DOHH2 (cell line): ENCODE data around the gene VPS41.

Source experiments
- H3F3A ChIP-seq: fragments of 200-600 bp; sonication (generic), shearing (Covaris generic); 2 replicates; pipeline ENCODE4 v1.6.0; 2016; ENCODE audit warnings: antibody characterized with exemption, mild to moderate bottlenecking; ENCODE audit not compliant: control insufficient read depth, insufficient read depth
- H3K27ac ChIP-seq: fragments of 200-600 bp; sonication (generic); 2 replicates; pipeline ENCODE4 v1.5.1; 2014; ENCODE audit warnings: low read depth, mild to moderate bottlenecking, low read length, moderate library complexity
- H3K27me3 ChIP-seq: fragments of 200-600 bp; sonication (generic); 2 replicates; pipeline ENCODE4 v1.6.1; 2014; ENCODE audit warnings: mild to moderate bottlenecking, low read length, mixed read lengths; ENCODE audit not compliant: control insufficient read depth
- H3K36me3 ChIP-seq: fragments of 200-600 bp; sonication (generic); 2 replicates; pipeline ENCODE4 v1.6.1; 2014; ENCODE audit warnings: mild to moderate bottlenecking, low read length, moderate library complexity, mixed read lengths; ENCODE audit not compliant: control insufficient read depth
- H3K4me1 ChIP-seq: fragments of 200-600 bp; sonication (generic); 2 replicates; pipeline ENCODE4 v1.6.1; 2014; ENCODE audit warnings: mild to moderate bottlenecking, low read length, mixed read lengths; ENCODE audit not compliant: control insufficient read depth
- H3K4me2 ChIP-seq: fragments of 200-600 bp; sonication (generic); 2 replicates; pipeline ENCODE4 v1.6.0; 2014; ENCODE audit warnings: mild to moderate bottlenecking, low read length, moderate library complexity
- H3K4me3 ChIP-seq: fragments of 200-600 bp; sonication (generic); 2 replicates; pipeline ENCODE4 v1.5.1; 2014; ENCODE audit warnings: mild to moderate bottlenecking, low read length, mixed read lengths
- H3K79me2 ChIP-seq: fragments of 200-600 bp; sonication (generic); 2 replicates; pipeline ENCODE4 v1.6.1; 2014; ENCODE audit warnings: mild to moderate bottlenecking, low read length, mixed read lengths; ENCODE audit not compliant: control insufficient read depth
- H3K9me2 ChIP-seq: fragments of 200-600 bp; sonication (generic); replicated peaks from 2 replicates; pipeline ENCODE4 v1.6.1; 2014; ENCODE audit warnings: mild to moderate bottlenecking, low read length, mixed read lengths; ENCODE audit not compliant: control insufficient read depth
- H3K9me3 ChIP-seq: fragments of 200-600 bp; sonication (generic); 2 replicates; pipeline ENCODE4 v1.6.1; 2014; ENCODE audit warnings: antibody characterized with exemption, low read length, mixed read lengths; ENCODE audit not compliant: control insufficient read depth, insufficient read depth
- H4K20me1 ChIP-seq: fragments of 200-600 bp; sonication (generic); 2 replicates; pipeline ENCODE4 v1.6.0; 2014; ENCODE audit warnings: low read depth, mild to moderate bottlenecking, antibody characterized with exemption, low read length, moderate library complexity; ENCODE audit not compliant: control insufficient read depth, insufficient read depth
- CTCF ChIP-seq: fragments of 200-600 bp; sonication (generic); IDR thresholded peaks from one replicate; pipeline ENCODE4 v1.5.1; 2014; ENCODE audit warnings: antibody characterized with exemption, mild to moderate bottlenecking, low read depth, low read length; ENCODE audit not compliant: poor library complexity, severe bottlenecking
- EZH2phosphoT487 ChIP-seq: fragments of 200-600 bp; sonication (generic); IDR thresholded peaks from 2 replicates; pipeline ENCODE4 v1.6.1; 2017; ENCODE audit warnings: borderline replicate concordance, mild to moderate bottlenecking, antibody characterized with exemption, low read length, moderate library complexity, mixed read lengths

Gene VPS41

GRCh38 chr7:38756521-38756920 lies 152.5 kb downstream of the VPS41 start:
- peaks cover 7% of the 10 kb centered on the region for H3K36me3 ChIP-seq
- H3K27ac ChIP-seq, result no peak overlapping the region
- H4K20me1 ChIP-seq, result no peaks in the 10 kb centered on the region
- H3K4me1 ChIP-seq, result no peaks in the 10 kb centered on the region
- no peaks in the 10 kb centered on the region for H3K9me2 ChIP-seq
- H3K4me3 ChIP-seq, result no peak overlapping the region
- TF ChIP-seq EZH2phosphoT487 (no peak), CTCF (no peak)
- no peaks in the 10 kb centered on the region for H3K79me2 ChIP-seq
- no peak overlapping the region for H3K4me2 ChIP-seq
- no peaks in the 10 kb centered on the region for H3K27me3 ChIP-seq
- H3F3A ChIP-seq, result no peaks in the 10 kb centered on the region
- H3K9me3 ChIP-seq, result no peaks in the 10 kb centered on the region

- no peaks in the 10 kb centered on the region for H3K9me3 ChIP-seq
- no peak overlapping the region for H3K27ac ChIP-seq
- H3K4me3 ChIP-seq, result no peak overlapping the region
- H3K4me2 ChIP-seq, result no peak overlapping the region
- no peaks in the 10 kb centered on the region for H3K27me3 ChIP-seq
- no peaks in the 10 kb centered on the region for H3K9me2 ChIP-seq
- no peaks in the 10 kb centered on the region for H3K79me2 ChIP-seq
- TF ChIP-seq EZH2phosphoT487 (no peak), CTCF (no peak)
- H3F3A ChIP-seq, result no peaks in the 10 kb centered on the region
- no peaks in the 10 kb centered on the region for H3K4me1 ChIP-seq
- peaks cover 14% of the 10 kb centered on the region for H3K36me3 ChIP-seq
- no peaks in the 10 kb centered on the region for H4K20me1 ChIP-seq
Measured at GRCh38 chr7:38753347-38753746, 155.6 kb downstream of the VPS41 start.

- Histone ChIP-seq H3F3A (no peaks in the 10 kb centered on the region), H3K36me3 (peaks cover 14% of the 10 kb centered on the region)
Measured at GRCh38 chr7:38751416-38751815, 157.6 kb downstream of the VPS41 start.

More at GRCh38 chr7:38751416-38751815, 157.6 kb downstream of the VPS41 start:
- H3K9me2 ChIP-seq, result no peaks in the 10 kb centered on the region
- no peak overlapping the region for H3K4me3 ChIP-seq
- no peaks in the 10 kb centered on the region for H4K20me1 ChIP-seq
- no peak overlapping the region for H3K4me2 ChIP-seq
- H3K79me2 ChIP-seq, result no peaks in the 10 kb centered on the region
- no peaks in the 10 kb centered on the region for H3K9me3 ChIP-seq
- TF ChIP-seq EZH2phosphoT487 (no peak), CTCF (no peak)
- H3K27ac ChIP-seq, result no peak overlapping the region
- H3K27me3 ChIP-seq, result no peaks in the 10 kb centered on the region
- H3K4me1 ChIP-seq, result no peaks in the 10 kb centered on the region
